ES-I3 (cell line): ENCODE data around the gene SWAP70.
A peak's percentile ranks its signal among the peaks of the same experiment; 100 is the strongest.
"Not testable (repeated sequence)": the region's sequence is repeated elsewhere in the genome, so short reads cannot be mapped to it uniquely, and the experiment has no call there.

ENCODE experiments used
- H3K36me3 ChIP-seq: 2 replicates; pipeline ENCODE4 v1.6.1; 2013; ENCODE audit warnings: mild to moderate bottlenecking, low read length, control low read depth, moderate library complexity; ENCODE audit not compliant: insufficient read depth
- H3K4me1 ChIP-seq: 2 replicates; pipeline ENCODE4 v1.6.1; 2013; ENCODE audit warnings: mild to moderate bottlenecking, control low read depth, low read length; ENCODE audit not compliant: insufficient read depth
- H3K9ac ChIP-seq: 2 replicates; pipeline ENCODE4 v1.6.1; 2013; ENCODE audit warnings: low read depth, mild to moderate bottlenecking, low read length, moderate library complexity
- H3K9me3 ChIP-seq: 2 replicates; pipeline ENCODE4 v1.6.1; 2013; ENCODE audit warnings: mild to moderate bottlenecking, low read length, moderate library complexity; ENCODE audit not compliant: control insufficient read depth, insufficient read depth

SWAP70 gene

DNA sequence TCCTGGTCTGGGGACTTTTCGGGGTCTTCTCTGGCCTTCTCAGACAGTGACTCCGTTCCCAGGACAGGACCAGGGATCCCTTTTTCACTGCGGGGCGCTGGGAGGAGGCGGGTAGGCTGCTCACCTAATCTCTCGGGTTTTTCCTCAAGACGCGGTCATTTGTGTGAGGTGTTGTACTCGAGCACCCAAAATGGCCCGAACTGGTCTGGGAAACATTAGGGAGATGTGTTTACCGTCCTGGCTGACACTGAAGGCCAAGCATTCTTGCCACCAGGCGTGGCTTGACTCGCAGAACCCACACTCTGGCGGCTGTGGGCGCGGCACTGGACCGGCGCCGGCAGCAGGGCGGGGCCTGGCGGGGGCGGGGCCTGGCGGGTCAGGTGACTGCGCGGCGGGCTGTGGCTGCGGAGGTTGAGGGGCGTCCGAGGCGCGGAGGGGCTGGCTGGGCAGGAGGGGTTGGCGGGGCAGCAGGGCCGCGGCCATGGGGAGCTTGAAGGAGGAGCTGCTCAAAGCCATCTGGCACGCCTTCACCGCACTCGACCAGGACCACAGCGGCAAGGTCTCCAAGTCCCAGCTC lies at the start of gene SWAP70:
Gene SWAP70, plus strand, starts transcription at position 379 of the 577 bp plus-strand sequence. Its CDS starts 103 bp downstream, at position 482.
- peak within 1 kb of the TSS; percentile 92 for H3K9ac ChIP-seq
- H3K4me1 ChIP-seq, result no peaks in the 10 kb centered on the region
- no peaks in the 10 kb centered on the region for H3K36me3 ChIP-seq
- peaks cover 4% of the 10 kb centered on the region for H3K9me3 ChIP-seq

GRCh38 chr11:9615031-9615451 lies 48.8 kb upstream of the SWAP70 start:
- Histone ChIP-seq H3K4me1 (peaks cover 14% of the 10 kb centered on the region; the same call in 1 of the 2 replicates), H3K36me3 (no peaks in the 10 kb centered on the region), H3K9ac (peak overlapping the region; percentile 71; the same call in 1 of the 2 replicates), H3K9me3 (no peaks in the 10 kb centered on the region)

GRCh38 chr11:9616042-9616675 lies 47.7 kb upstream of the SWAP70 start:
- Histone ChIP-seq H3K4me1 (peaks cover 10% of the 10 kb centered on the region; the same call in 1 of the 2 replicates), H3K9me3 (no peaks in the 10 kb centered on the region), H3K9ac (no peak overlapping the region), H3K36me3 (no peaks in the 10 kb centered on the region)

- Histone ChIP-seq H3K4me1 (peaks cover 10% of the 10 kb centered on the region; the same call in 1 of the 2 replicates), H3K9me3 (no peaks in the 10 kb centered on the region), H3K9ac (no peak overlapping the region), H3K36me3 (no peaks in the 10 kb centered on the region)
Measured at GRCh38 chr11:9616858-9617257, 47.0 kb upstream of the SWAP70 start.

DNA sequence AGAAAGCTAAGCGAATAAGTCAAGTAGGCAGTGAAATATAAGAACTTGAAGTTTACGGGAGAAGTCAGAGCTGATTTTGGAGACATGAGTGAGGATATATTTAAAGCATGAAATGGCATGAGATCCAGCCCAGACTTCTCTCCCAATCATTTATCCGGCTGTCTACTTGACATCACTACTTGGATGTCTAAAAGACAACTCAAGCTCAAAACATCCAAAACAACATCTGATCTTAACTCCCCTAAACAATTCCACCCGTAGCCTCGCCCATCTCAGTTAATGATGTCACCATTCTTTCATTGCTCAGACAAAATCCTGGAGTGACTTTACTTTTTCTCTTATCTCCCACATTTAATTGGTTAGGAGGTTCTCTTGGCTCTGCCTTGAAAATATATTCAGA lies 45.9 kb upstream of the SWAP70 start:
- Histone ChIP-seq H3K9ac (no peak overlapping the region), H3K9me3 (no peaks in the 10 kb centered on the region), H3K4me1 (peaks cover 10% of the 10 kb centered on the region; the same call in 1 of the 2 replicates), H3K36me3 (no peaks in the 10 kb centered on the region)

DNA sequence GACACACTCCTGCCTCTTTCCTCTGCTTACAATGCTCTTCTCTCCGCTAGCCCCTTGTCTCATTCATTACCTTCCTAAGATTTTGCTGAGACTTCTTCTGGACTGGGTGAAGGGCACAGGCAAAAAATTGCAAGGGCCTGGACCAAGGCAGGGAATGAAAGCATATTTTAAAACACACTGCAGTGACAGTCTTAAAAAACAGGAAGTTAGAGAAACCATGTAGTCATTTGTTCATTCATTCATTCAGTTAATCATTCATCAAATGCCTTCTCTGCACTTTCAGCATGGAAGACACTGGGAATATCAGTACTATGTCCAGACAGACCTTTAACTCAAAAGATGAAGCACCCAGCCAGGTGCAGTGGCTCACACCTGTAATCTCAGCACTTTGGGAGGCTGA lies 44.9 kb upstream of the SWAP70 start:
- H3K9me3 ChIP-seq, result no peaks in the 10 kb centered on the region
- no peak overlapping the region for H3K9ac ChIP-seq
- no peaks in the 10 kb centered on the region for H3K36me3 ChIP-seq
- peaks cover 10% of the 10 kb centered on the region; the same call in 1 of the 2 replicates for H3K4me1 ChIP-seq

- Histone ChIP-seq H3K9me3 (no peaks in the 10 kb centered on the region), H3K36me3 (no peaks in the 10 kb centered on the region), H3K4me1 (peaks cover 12% of the 10 kb centered on the region; the same call in 1 of the 2 replicates), H3K9ac (no peak overlapping the region)
Measured at GRCh38 chr11:9619971-9620370, 43.9 kb upstream of the SWAP70 start.

DNA sequence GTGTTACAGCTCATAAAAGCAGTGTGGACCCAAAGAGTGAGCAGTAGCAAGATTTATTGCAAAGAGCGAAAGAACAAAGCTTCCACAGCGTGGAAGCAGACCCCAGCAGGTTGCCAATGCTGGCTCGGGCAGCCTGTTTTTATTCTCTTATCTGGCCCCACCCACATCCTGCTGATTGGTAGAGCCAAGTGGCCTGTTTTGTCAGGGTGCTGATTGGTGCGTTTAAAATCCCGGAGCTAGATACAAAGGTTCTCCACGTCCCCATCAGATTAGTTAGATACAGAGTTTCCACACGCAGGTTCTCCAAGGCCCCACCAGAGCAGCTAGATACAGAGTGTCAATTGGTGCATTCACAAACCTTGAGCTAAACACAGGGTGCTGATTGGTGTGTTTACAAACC lies 41.5 kb upstream of the SWAP70 start:
- H3K36me3 ChIP-seq, H3K9ac ChIP-seq, H3K9me3 ChIP-seq: not testable (repeated sequence)
- peaks cover 25% of the 10 kb centered on the region for H3K4me1 ChIP-seq

GRCh38 chr11:9623053-9623452 lies 40.8 kb upstream of the SWAP70 start:
- H3K4me1 ChIP-seq, result peaks cover 30% of the 10 kb centered on the region
- not testable (repeated sequence) for H3K36me3 ChIP-seq, H3K9ac ChIP-seq, H3K9me3 ChIP-seq

DNA sequence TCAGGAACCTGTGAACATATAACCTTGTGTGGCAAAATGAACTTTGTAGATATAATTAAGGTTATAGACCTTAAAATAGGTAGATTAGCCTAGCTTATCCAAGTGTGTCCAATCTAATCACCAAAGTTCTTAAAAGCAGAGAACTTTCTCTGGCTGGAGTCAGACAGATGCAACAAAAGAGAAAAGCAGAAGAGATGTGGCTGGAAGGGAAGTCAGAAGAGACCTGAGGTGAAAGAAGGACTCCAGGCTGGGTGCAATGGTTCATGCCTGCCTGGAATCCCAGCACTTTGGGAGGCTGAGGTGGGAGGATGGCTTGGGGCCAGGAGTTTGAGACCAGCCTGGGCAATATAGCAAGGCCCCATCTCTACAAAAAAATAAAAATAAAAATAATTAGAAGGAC lies 39.4 kb upstream of the SWAP70 start:
- Histone ChIP-seq H3K9ac (no peak overlapping the region), H3K36me3 (no peaks in the 10 kb centered on the region)

DNA sequence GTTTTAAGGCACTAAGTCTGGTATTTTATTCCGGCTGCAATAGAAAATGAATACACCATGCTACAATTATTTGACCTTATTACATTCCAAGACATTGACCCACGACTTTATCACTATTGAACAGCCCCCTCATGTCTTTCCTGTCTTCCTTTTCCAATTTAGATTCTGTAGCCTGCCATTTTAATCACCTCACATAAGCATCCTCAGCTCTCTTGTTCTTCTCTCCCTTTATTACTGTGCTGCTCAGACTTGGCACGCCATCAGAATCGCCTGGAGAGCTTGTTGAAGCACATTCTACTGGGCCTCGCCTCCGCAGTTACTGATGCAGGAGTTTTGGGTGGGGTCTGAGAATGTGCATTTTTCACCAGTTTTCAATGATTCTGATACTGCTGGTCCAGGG lies 38.7 kb upstream of the SWAP70 start:
- no peak overlapping the region for H3K9ac ChIP-seq
- H3K36me3 ChIP-seq, result no peaks in the 10 kb centered on the region
- H3K9me3 ChIP-seq, result no peaks in the 10 kb centered on the region
- peaks cover 37% of the 10 kb centered on the region for H3K4me1 ChIP-seq

More for the DNA sequence above, 39.4 kb upstream of the SWAP70 start:
- H3K9me3 ChIP-seq, result no peaks in the 10 kb centered on the region
- peaks cover 42% of the 10 kb centered on the region for H3K4me1 ChIP-seq

DNA sequence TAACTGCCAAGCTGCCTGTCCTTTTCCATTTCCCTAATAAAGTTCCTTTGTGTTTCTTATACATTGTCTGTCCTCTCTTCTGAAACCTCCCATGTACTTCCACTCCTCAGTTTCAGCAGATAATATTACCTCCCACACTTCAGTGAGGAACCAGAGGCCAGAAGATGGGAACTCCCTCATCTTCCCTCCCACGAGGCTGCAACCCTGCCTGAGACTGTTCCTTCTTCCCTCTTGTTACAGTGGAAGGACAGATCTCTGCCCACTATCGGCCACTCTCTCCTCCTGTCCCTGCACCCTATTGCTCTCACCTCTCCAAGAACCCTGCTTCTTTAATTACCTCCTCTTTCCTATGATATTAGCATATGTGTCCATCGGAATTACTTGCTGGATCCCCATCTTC lies 38.1 kb upstream of the SWAP70 start:
- H3K9ac ChIP-seq, result no peak overlapping the region
- no peaks in the 10 kb centered on the region for H3K9me3 ChIP-seq
- peaks cover 37% of the 10 kb centered on the region for H3K4me1 ChIP-seq
- H3K36me3 ChIP-seq, result no peaks in the 10 kb centered on the region

DNA sequence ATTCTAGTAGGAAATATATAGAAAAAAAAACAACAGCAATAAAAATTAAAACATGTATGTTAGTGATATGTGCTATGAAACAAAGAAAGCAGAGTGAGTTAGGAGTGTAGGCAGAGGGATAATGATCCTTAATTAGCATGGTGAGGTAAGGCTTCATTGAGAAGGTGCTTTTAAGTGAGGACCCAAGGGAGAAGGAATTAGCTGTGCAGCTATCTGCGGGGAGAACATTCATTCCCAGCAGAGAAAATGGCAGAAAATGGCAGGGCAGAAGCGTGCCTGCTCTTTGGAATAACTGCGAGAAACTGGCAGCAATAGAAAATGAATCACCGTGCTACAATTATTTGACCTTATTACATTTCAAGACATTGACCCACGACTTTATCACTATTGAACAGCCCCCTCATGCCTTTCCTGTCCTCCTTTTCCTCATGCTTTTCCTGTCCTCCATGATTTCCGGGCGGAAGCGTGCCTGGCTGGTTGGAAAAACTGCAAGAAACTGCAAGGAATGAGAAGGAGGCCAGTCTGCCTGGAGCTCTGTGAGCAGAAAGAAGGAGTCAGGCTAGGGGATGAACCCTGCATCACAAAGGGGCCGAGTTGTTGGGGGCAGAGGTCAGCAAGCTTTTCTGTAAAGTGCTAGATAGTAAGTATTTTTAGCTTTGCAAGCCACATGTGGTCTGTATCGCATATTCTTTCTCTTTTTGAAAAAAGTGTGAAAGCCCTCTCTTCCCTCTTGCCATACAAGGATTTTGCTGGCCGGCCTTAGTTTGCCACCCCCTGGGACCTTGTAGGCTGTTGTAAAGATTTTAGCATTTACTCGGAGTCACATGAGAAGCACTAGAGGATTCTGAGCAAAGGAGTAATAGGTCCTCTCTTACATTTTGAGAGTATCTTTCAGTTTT lies 37.1 kb upstream of the SWAP70 start:
- Histone ChIP-seq H3K9me3 (no peaks in the 10 kb centered on the region), H3K9ac (peak overlapping the region; percentile 16; the same call in 1 of the 2 replicates), H3K4me1 (peaks cover 37% of the 10 kb centered on the region), H3K36me3 (no peaks in the 10 kb centered on the region)

GRCh38 chr11:9629064-9629463 lies 34.8 kb upstream of the SWAP70 start:
- Histone ChIP-seq H3K36me3 (no peaks in the 10 kb centered on the region), H3K4me1 (peaks cover 37% of the 10 kb centered on the region), H3K9me3 (no peaks in the 10 kb centered on the region), H3K9ac (no peak overlapping the region)
